Thyroid gland (tissue), 4 donors: Measurements from ENCODE around the gene PCDH18. TPM values are rescaled to one million over a fixed set of nuclear protein-coding genes. Genes with fewer than 3 reads are reported as not detected.

Source experiments
- DNase-seq, 2 donors: peaks; one replicate each; pipeline ENCODE4 v3.0.0-alpha.2; 2019
- H3K27ac ChIP-seq, 3 donors: fragments of 200-600 bp; sonication (generic); 1 replicate in 2 of 3; 2 replicates in 1 of 3; pipeline ENCODE4 v1.5.1; 2016 to 2019; ENCODE audit warnings: mild to moderate bottlenecking in 1 of 3, moderate library complexity in 1 of 3
- H3K27me3 ChIP-seq: fragments of 200-600 bp; sonication (generic); one replicate; pipeline ENCODE4 v1.5.1; 2019
- H3K36me3 ChIP-seq, 2 donors: fragments of 200-600 bp; sonication (generic); one replicate each; pipeline ENCODE4 v1.5.1; 2016 to 2019
- H3K4me1 ChIP-seq, 2 donors: fragments of 200-600 bp; sonication (generic); one replicate each; pipeline ENCODE4 v1.5.1; 2017 to 2019
- H3K4me3 ChIP-seq, 3 donors: fragments of 200-600 bp; sonication (generic); replicated peaks in 1 of 3; 1 replicate in 2 of 3; 2 replicates in 1 of 3; pipeline ENCODE4 v1.5.1; 2016; ENCODE audit warnings: mild to moderate bottlenecking in 1 of 3
- H3K9me3 ChIP-seq: fragments of 200-600 bp; sonication (generic); one replicate; pipeline ENCODE4 v1.5.1; 2017
- CTCF ChIP-seq, 6 experiments: fragments of 200-600 bp in 3 of 6; fragments of 450-650 bp in 3 of 6; sonication (generic) in 3 of 6; IDR thresholded peaks; one replicate each; pipeline ENCODE4 v1.5.1; 2016 to 2019; ENCODE audit warnings: antibody characterized with exemption in 6 of 6, mild to moderate bottlenecking in 2 of 6, inconsistent platforms in 1 of 6, moderate library complexity in 1 of 6
- POLR2A ChIP-seq, 2 donors: fragments of 450-650 bp; IDR thresholded peaks; one replicate each; pipeline ENCODE4 v1.6.1; 2017; ENCODE audit warnings: antibody characterized with exemption in 2 of 2, mild to moderate bottlenecking in 2 of 2, moderate library complexity in 1 of 2
- WGBS, 2 donors: methylation state at CpG; one replicate each; pipeline ENCODE4 v1.1.5; 2017; 5-methylcytosine and 5-hydroxymethylcytosine counted together
- intact Hi-C: fragments of 100-400 bp; cut with DNase I; formaldehyde crosslinking; loops from one replicate; pipeline ENCODE4 v1.15.1; 2023
- total RNA-seq, 4 donors: library from RNA; depleted of rRNA; stranded (reverse); fragments of >200 nt; gene quantifications; one replicate each; pipeline ENCODE4 v1.2.3, GENCODE V29; 2016

The PCDH18 gene
- total RNA-seq, 4 donors from 2014 or later: 14.0 to 34.9 (median 20.3) TPM

- Histone ChIP-seq H3K36me3 (no peaks in the 10 kb centered on the region), H3K27me3 (no peaks in the 10 kb centered on the region), H3K9me3 (no peaks in the 10 kb centered on the region), H3K4me1 (no peaks in the 10 kb centered on the region), H3K4me3 (no peak overlapping the region), H3K27ac (no peak overlapping the region)
- TF ChIP-seq CTCF (IDR thresholded peaks at IDR 0.05) (no peak), POLR2A (IDR thresholded peaks at IDR 0.05) (no peak)
- intact Hi-C loops: no loop called here
- 75 to 77% methylated on average over 5 of the region's 5 CpGs for WGBS, 2 donors
- DNase-seq: no peak
These were observed 2.9 kb downstream of the PCDH18 start for GRCh38 chr4:137529432-137529831.

- peak overlapping the region in 1 of 3 donors; percentile 19 for H3K27ac ChIP-seq
- WGBS, 2 donors: 67 to 69% methylated on average over 4 of the region's 4 CpGs
- no peak for DNase-seq
These were observed 3.6 kb downstream of the PCDH18 start for GRCh38 chr4:137528673-137529072.

GRCh38 chr4:137526681-137527080, 5.6 kb downstream of the PCDH18 start:
- TF ChIP-seq POLR2A (IDR thresholded peaks at IDR 0.05) (no peak), CTCF (IDR thresholded peaks at IDR 0.05) (no peak)
- Histone ChIP-seq H3K4me1 (no peaks in the 10 kb centered on the region), H3K27ac (no peak overlapping the region), H3K4me3 (no peak overlapping the region), H3K27me3 (no peaks in the 10 kb centered on the region), H3K9me3 (no peaks in the 10 kb centered on the region), H3K36me3 (no peaks in the 10 kb centered on the region)
- intact Hi-C loops: no loop called here
- no peak for DNase-seq

More at GRCh38 chr4:137528673-137529072, 3.6 kb downstream of the PCDH18 start:
- intact Hi-C loops: no loop called here
- no peaks in the 10 kb centered on the region for H3K36me3 ChIP-seq
- no peaks in the 10 kb centered on the region for H3K9me3 ChIP-seq
- no peaks in the 10 kb centered on the region for H3K27me3 ChIP-seq
- no peaks in the 10 kb centered on the region for H3K4me1 ChIP-seq
- no peak overlapping the region for H3K4me3 ChIP-seq
- TF ChIP-seq CTCF (IDR thresholded peaks at IDR 0.05) (no peak), POLR2A (IDR thresholded peaks at IDR 0.05) (no peak)

- 77% methylated on average over 4 of the region's 4 CpGs for WGBS, 2 donors
- no peaks in the 10 kb centered on the region for H3K27me3 ChIP-seq
- TF ChIP-seq CTCF (IDR thresholded peaks at IDR 0.05) (no peak), POLR2A (IDR thresholded peaks at IDR 0.05) (no peak)
- H3K9me3 ChIP-seq: no peaks in the 10 kb centered on the region
- no peaks in the 10 kb centered on the region for H3K4me1 ChIP-seq
- H3K4me3 ChIP-seq: no peak overlapping the region
- peaks cover 5 to 7% of the 10 kb centered on the region in 2 donors for H3K36me3 ChIP-seq
- intact Hi-C loops: no loop called here
- DNase-seq: no peak
- H3K27ac ChIP-seq: no peak overlapping the region
These were observed 7.4 kb downstream of the PCDH18 start for GRCh38 chr4:137524725-137525369.

- no peaks in the 10 kb centered on the region for H3K9me3 ChIP-seq
- H3K4me3 ChIP-seq: no peak overlapping the region
- 69 to 86% methylated on average over 1 of the region's 1 CpG for WGBS, 2 donors
- intact Hi-C loops: no loop called here
- no peaks in the 10 kb centered on the region for H3K27me3 ChIP-seq
- H3K27ac ChIP-seq: no peak overlapping the region
- no peak for DNase-seq
- TF ChIP-seq POLR2A (IDR thresholded peaks at IDR 0.05) (no peak), CTCF (IDR thresholded peaks at IDR 0.05) (no peak)
- H3K36me3 ChIP-seq: peaks cover 5 to 7% of the 10 kb centered on the region in 2 donors
- H3K4me1 ChIP-seq: no peaks in the 10 kb centered on the region
These were observed 9.0 kb downstream of the PCDH18 start for GRCh38 chr4:137523329-137523728.
